ENCODE results near the gene FZD10. TPM values are rescaled to one million over a fixed set of nuclear protein-coding genes. Genes with fewer than 3 reads are reported as not detected.

The FZD10 gene
- total RNA-seq, 2 experiments from 2014 or later: not detected

DNA sequence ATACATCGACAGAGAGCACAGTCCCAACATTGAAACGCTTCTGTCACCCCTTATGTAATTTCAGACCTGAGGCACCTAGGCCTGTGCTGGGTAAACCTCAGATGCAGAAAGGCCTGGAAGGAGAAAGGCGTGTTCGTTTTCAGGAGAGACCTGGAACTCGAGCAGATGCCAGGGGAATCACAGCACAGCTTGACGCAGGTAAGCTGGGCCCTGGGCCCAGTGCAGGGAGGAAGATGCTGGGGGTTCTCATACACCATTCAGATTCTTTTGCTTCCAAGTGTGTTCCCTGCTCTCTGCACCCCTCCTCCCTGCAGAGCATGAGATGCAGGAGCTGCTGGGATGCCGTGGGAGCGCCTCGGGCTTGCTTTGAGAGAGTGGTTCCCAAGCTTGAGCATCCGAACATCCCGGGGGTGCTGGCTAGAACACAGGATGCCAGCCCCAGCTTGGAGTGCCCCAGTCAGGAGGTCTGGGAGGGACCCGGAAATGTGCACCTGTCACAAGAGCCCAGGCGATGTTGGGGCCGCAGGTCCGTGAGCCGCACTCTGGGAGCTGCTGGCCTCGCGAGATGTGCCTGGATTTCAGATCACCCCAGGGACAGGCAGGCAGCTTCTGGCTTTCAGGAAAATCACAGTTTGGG is 35.9 kb downstream of the FZD10 start:
- H3K27ac Mint-ChIP-seq: no peak overlapping the region
- intact Hi-C loops (cut with DNase I, micrococcal nuclease): no loop called here
- no peak for ATAC-seq (ENCODE audit: poor library complexity)

DNA sequence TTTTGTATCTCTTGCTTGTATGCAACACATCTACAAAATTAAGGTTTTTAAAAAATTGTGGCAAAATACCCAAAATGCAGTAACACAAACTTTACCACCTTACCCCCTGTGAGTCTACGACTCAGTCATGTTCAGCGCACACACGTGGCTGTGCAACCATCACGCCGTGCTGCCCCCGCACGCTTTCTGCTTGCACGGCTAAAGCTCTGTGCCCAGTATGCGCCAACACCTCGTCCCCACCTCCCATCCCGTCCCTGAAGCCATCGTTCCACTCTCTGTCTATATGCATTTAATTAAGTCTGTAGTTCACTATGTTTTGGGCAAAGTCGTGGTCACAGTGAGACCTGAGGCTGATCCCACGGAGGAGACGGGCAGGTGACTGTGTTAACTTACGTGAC is 36.4 kb downstream of the FZD10 start:
- Histone ChIP-seq H3K9me3 (ENCODE audit: control insufficient read depth in 1 of 2, insufficient read depth in 1 of 2, low read length in 2 of 2) (peaks cover 0 to 29% of the 10 kb centered on the region in 2 experiments), H3K27ac (ENCODE audit: low read depth in 1 of 2, low read length in 2 of 2) (no peak overlapping the region), H3K4me3 (ENCODE audit: low read length) (no peak overlapping the region), H3K36me3 (ENCODE audit: insufficient read depth, low read length) (no peaks in the 10 kb centered on the region), H3K27me3 (ENCODE audit: control insufficient read depth in 1 of 2, insufficient read depth in 2 of 2, low read length in 2 of 2) (no peaks in the 10 kb centered on the region), H3K4me1 (ENCODE audit: insufficient read depth, low read length) (no peaks in the 10 kb centered on the region)
- Mint-ChIP-seq H3K27ac (no peak overlapping the region), H3K4me1 (ENCODE audit: low read depth) (no peaks in the 10 kb centered on the region), H3K36me3 (ENCODE audit: low read depth) (no peaks in the 10 kb centered on the region), H3K4me3 (no peak overlapping the region), H3K9me3 (peaks cover 3% of the 10 kb centered on the region), H3K27me3 (peaks cover 17% of the 10 kb centered on the region)
- TF ChIP-seq CTCF (IDR thresholded peaks at IDR 0.05): no peak
- ChIA-PET POLR2A (no interaction called here), CTCF (no interaction called here)
- intact Hi-C loops (cut with DNase I, micrococcal nuclease): no loop called here
- DNase-seq (no peak), ATAC-seq (ENCODE audit: poor library complexity) (no peak)

More for the DNA sequence above, 35.9 kb downstream of the FZD10 start:
- no peaks in the 10 kb centered on the region for H3K4me1 ChIP-seq (ENCODE audit: insufficient read depth, low read length)
- no peak for DNase-seq
- H3K27me3 ChIP-seq (ENCODE audit: control insufficient read depth in 1 of 2, insufficient read depth in 2 of 2, low read length in 2 of 2): no peaks in the 10 kb centered on the region
- CTCF ChIA-PET: no interaction called here
- POLR2A ChIA-PET: no interaction called here
- Mint-ChIP-seq H3K36me3 (ENCODE audit: low read depth) (no peaks in the 10 kb centered on the region), H3K27me3 (peaks cover 14% of the 10 kb centered on the region), H3K4me1 (ENCODE audit: low read depth) (no peaks in the 10 kb centered on the region), H3K9me3 (peaks cover 3% of the 10 kb centered on the region), H3K4me3 (no peak overlapping the region)
- no peak for TF ChIP-seq CTCF (IDR thresholded peaks at IDR 0.05)
- no peak overlapping the region for H3K4me3 ChIP-seq (ENCODE audit: low read length)
- H3K9me3 ChIP-seq (ENCODE audit: control insufficient read depth in 1 of 2, insufficient read depth in 1 of 2, low read length in 2 of 2): peaks cover 0 to 31% of the 10 kb centered on the region in 2 experiments
- H3K36me3 ChIP-seq (ENCODE audit: insufficient read depth, low read length): no peaks in the 10 kb centered on the region
- no peak overlapping the region for H3K27ac ChIP-seq (ENCODE audit: low read depth in 1 of 2, low read length in 2 of 2)

DNA sequence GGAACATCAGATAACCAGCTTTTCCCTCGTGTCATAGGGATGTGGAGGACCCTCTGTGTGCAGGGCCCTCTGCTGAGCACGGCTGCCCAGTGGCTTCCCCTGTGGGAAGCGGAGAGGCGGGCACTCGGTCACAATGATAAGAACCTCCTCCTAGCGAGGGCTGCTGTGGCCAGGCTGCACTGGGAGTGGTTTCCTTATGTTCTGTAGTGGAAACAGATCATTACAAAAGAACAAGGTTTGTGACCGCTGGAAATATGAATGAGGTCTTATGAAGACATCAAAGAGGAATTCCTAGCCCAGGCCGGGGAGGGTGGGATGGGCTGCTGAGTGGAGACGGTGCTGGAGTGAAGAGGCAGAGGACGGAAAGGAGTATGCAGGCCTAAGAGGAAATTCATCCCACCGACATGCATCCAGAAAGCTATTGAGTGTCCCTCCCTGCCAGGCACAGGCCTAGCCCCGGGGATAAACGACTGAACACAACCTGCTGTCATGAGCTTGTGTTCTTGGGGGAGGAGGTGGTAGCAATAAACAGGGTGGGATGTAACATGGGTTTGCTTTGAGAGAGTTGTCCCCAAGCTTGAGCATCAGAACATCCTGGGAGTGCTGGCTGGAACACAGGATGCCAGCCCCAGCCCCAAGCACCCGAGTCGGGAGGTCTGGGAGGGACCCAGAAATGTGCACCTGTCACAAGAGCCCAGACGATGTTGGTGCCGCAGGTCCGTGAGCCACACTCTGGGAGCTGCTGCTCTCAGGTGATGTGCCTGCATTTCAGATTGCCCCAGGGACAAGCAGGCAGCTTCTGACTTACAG is 37.5 kb downstream of the FZD10 start:
- Mint-ChIP-seq H3K27me3 (peaks cover 23% of the 10 kb centered on the region), H3K4me1 (ENCODE audit: low read depth) (no peaks in the 10 kb centered on the region), H3K27ac (no peak overlapping the region), H3K9me3 (peaks cover 3% of the 10 kb centered on the region), H3K4me3 (no peak overlapping the region), H3K36me3 (ENCODE audit: low read depth) (no peaks in the 10 kb centered on the region)
- ATAC-seq (ENCODE audit: poor library complexity): no peak
- Histone ChIP-seq H3K27me3 (ENCODE audit: control insufficient read depth in 1 of 2, insufficient read depth in 2 of 2, low read length in 2 of 2) (no peaks in the 10 kb centered on the region), H3K9me3 (ENCODE audit: control insufficient read depth in 1 of 2, insufficient read depth in 1 of 2, low read length in 2 of 2) (peaks cover 0 to 37% of the 10 kb centered on the region in 2 experiments), H3K27ac (ENCODE audit: low read depth in 1 of 2, low read length in 2 of 2) (no peak overlapping the region), H3K4me1 (ENCODE audit: insufficient read depth, low read length) (no peaks in the 10 kb centered on the region), H3K36me3 (ENCODE audit: insufficient read depth, low read length) (no peaks in the 10 kb centered on the region), H3K4me3 (ENCODE audit: low read length) (no peak overlapping the region)
- DNase-seq: no peak
- ChIA-PET CTCF (no interaction called here), POLR2A (no interaction called here)
- no peak for TF ChIP-seq CTCF (IDR thresholded peaks at IDR 0.05)
- intact Hi-C loops (cut with DNase I, micrococcal nuclease): no loop called here

All from CD4-positive, alpha-beta T cell (primary cell).